Pancreas (tissue), 10 donors: ENCODE measurements around the gene LRRC45. TPM values are rescaled to one million over a fixed set of nuclear protein-coding genes. Genes with fewer than 3 reads are reported as not detected.

ENCODE experiments used
- ATAC-seq, 4 donors: fragments of 200-7000 bp; cut with Tn5 transposase; one replicate each; pipeline versions ENCODE4 v1.8.0 to v1.9.1; 2020; ENCODE audit warnings: mild to moderate bottlenecking in 4 of 4, moderate library complexity in 4 of 4
- DNase-seq, 6 donors: peaks; one replicate each; pipeline ENCODE4 v3.0.0-alpha.2; 2020
- FAIRE-seq: peaks from 2 replicates; lab custom pipeline; 2012; peaks lifted over from hg19 to GRCh38; lab: Jason Lieb, UNC
- H3K27ac ChIP-seq, 4 donors: fragments of 200-600 bp; sonication (generic); 1 replicate in 3 of 4; 2 replicates in 1 of 4; pipeline versions ENCODE4 v1.5.0 to v1.8.0; 2020
- H3K27me3 ChIP-seq, 4 donors: fragments of 200-600 bp; one replicate each; pipeline ENCODE4 v1.8.0; 2021
- H3K36me3 ChIP-seq, 3 donors: fragments of 200-600 bp; sonication (generic) in 1 of 3; one replicate each; pipeline versions ENCODE4 v1.5.0 to v1.8.0; 2020 to 2021
- H3K4me1 ChIP-seq, 3 donors: fragments of 200-600 bp; one replicate each; pipeline ENCODE4 v1.8.0; 2021
- H3K4me3 ChIP-seq, 4 donors: fragments of 200-600 bp; sonication (generic) in 2 of 4; one replicate each; pipeline versions ENCODE4 v1.5.0 to v1.8.0; 2020 to 2021
- H3K9me3 ChIP-seq, 4 donors: fragments of 200-600 bp; one replicate each; pipeline ENCODE4 v1.8.0; 2021
- WGBS, 2 donors: extraction: QIAGEN DNeasy Blood & Tissue Kit; methylation state at CpG; one replicate each; pipeline ENCODE4 v1.1.7; 2013; 5-methylcytosine and 5-hydroxymethylcytosine counted together
- intact Hi-C, 3 donors: fragments of 100-400 bp; cut with DNase I; formaldehyde crosslinking; loops; one replicate each; pipeline versions ENCODE4 v1.11.1 to v1.14.2; 2022
- polyA plus RNA-seq, 2 donors: library from polyadenylated mRNA; stranded (reverse); fragments of 200-250 nt; gene quantifications; one replicate each; pipeline ENCODE4 v1.2.3, GENCODE V29; 2013
- total RNA-seq, 6 donors: library from RNA; stranded (reverse); fragmentation: NEBNext Ultra II Directional in 4 of 6; extraction: Animal tissue kit (Norgen Biotek cat#: 25700) in 4 of 6; gene quantifications; one replicate each; pipeline versions ENCODE4 v1.2.1 to v1.2.4, GENCODE V29; 2021 to 2023
- TF ChIP-seq, protein P1 (sequence below), 4 donors: fragments of 200-600 bp; sonication (generic) in 3 of 4; IDR thresholded peaks; one replicate each; pipeline versions ENCODE4 v1.5.0 to v1.8.0; 2021; ENCODE audit warnings: antibody characterized with exemption in 4 of 4
- donor health status: healthy with polysubstance abuse.
- donor health status: DM: no; HTN: no; CAD: no; lungs with moderate emphysema.
- donor health status: DM: no; HTN: no; CAD: no.
- donor health status: control.
- donor health status: control.
- donor health status: Bipolar disorder and iron deficiency.
- donor health status: DM: yes; HTN: yes; CAD: no.
- donor health status: DM: no; HTN: no; CAD: no.
- donor health status: DM: no; HTN: no; CAD: no.
- donor health status: DM: yes; HTN: yes; CAD: no.

Gene LRRC45
- total and polyA plus RNA-seq, 8 donors, result 5.3 to 21.6 (median 7.0) TPM

DNA sequence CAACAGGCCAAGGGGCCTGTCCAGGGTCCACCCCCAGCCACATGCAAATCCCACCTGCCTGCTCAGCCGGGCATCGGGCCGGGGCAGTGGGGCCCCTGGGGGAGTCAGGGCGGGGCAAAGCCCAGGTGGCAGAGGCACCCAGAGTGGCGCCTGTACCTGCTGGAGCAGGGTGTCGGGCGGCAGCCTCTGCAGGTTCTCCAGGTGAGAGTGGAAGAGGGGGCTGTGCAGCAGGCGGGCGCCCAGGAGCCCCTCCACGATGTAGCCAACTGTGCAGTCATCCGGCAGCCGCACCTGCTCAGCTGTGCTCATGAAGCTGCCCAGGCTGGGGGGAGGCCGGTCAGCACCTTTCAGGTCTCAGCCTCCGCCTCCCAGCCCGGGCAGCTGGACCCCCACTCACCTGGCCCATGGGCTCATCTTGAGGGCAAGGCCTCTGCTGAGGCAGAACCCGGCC lies 26.4 kb downstream of the LRRC45 start:
- 92 to 97% methylated on average over 16 of the region's 16 CpGs for WGBS, 2 donors
- Histone ChIP-seq H3K9me3 (no peaks in the 10 kb centered on the region), H3K27me3 (no peaks in the 10 kb centered on the region), H3K36me3 (no peaks in the 10 kb centered on the region), H3K27ac (no peak overlapping the region), H3K4me3 (no peak overlapping the region), H3K4me1 (peaks cover 0 to 11% (median 0%) of the 10 kb centered on the region in 3 donors)
- FAIRE-seq (no peak), ATAC-seq (no peak), DNase-seq (peak in 3 of 6 donors; percentile 16 to 72 (median 39))
- intact Hi-C loops, result no loop called here
- TF ChIP-seq, protein P1, sequence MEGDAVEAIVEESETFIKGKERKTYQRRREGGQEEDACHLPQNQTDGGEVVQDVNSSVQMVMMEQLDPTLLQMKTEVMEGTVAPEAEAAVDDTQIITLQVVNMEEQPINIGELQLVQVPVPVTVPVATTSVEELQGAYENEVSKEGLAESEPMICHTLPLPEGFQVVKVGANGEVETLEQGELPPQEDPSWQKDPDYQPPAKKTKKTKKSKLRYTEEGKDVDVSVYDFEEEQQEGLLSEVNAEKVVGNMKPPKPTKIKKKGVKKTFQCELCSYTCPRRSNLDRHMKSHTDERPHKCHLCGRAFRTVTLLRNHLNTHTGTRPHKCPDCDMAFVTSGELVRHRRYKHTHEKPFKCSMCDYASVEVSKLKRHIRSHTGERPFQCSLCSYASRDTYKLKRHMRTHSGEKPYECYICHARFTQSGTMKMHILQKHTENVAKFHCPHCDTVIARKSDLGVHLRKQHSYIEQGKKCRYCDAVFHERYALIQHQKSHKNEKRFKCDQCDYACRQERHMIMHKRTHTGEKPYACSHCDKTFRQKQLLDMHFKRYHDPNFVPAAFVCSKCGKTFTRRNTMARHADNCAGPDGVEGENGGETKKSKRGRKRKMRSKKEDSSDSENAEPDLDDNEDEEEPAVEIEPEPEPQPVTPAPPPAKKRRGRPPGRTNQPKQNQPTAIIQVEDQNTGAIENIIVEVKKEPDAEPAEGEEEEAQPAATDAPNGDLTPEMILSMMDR (IDR thresholded peaks at IDR 0.05), result no peak

GRCh38 chr17:82050152-82050760 lies 27.2 kb downstream of the LRRC45 start:
- no peaks in the 10 kb centered on the region for H3K9me3 ChIP-seq
- H3K4me3 ChIP-seq, result peak overlapping the region in 3 of 4 donors; percentile 68 to 92 (median 81)
- ATAC-seq (no peak), DNase-seq (peak in 3 of 6 donors; percentile 3 to 21 (median 20)), FAIRE-seq (no peak)
- no peaks in the 10 kb centered on the region for H3K27me3 ChIP-seq
- peaks cover 0 to 4% (median 0%) of the 10 kb centered on the region in 3 donors for H3K36me3 ChIP-seq
- intact Hi-C loops, result no loop called here
- TF ChIP-seq, protein P1 (IDR thresholded peaks at IDR 0.05), result no peak
- H3K27ac ChIP-seq, result no peak overlapping the region
- 81 to 84% methylated on average over 28 of the region's 28 CpGs for WGBS, 2 donors
- H3K4me1 ChIP-seq, result peaks cover 0 to 11% (median 0%) of the 10 kb centered on the region in 3 donors

DNA sequence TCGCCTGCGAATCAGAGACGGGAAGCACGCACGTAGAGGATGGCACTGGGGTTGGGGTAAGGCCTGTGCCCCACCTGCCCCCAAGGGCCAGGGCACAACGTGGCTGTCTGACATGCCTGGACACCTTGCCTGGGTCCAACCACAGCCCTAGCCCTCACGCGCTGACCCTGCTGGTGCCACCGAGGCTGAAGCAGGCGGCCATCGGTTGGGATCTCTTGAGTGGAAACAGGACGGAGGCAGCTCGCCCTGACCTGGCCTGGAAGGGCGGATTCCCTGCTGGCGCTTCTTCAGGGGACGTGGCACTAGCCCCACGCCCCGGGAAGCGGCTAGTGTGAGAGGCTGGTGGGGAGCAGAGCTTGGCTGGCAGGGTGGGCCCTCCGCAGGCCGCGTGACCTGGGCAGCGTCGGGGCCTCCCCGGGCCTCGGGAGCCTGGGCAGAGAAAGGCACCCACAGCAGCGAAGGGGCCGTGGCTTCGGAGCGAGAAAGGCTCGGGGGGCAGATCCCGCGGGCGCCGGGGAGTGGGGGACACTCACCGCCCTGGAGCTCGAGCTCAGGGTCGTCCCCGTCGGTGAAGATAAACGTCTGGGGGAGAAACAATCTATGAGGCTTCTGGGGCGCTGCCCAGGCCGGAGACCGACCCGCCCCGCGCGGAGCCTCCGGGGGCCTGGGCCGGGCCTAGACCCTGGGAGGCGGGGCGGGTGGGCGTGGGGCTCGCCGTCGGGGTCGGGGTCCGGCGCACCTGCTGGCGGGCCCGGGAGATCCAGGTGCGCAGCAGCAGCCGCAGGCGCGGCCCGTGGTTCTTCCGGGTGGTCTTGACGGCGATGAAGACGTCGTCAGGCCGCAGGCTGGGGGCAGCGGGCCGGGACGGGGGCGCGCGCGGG lies 27.9 kb downstream of the LRRC45 start:
- H3K36me3 ChIP-seq, result peaks cover 0 to 7% (median 0%) of the 10 kb centered on the region in 3 donors
- intact Hi-C loops, result no loop called here
- 11 to 28% methylated on average over 34 to 79 of the region's 79 CpGs for WGBS, 2 donors
- DNase-seq (peak in 4 of 6 donors; percentile 11 to 85 (median 36)), FAIRE-seq (no peak), ATAC-seq (peak in 3 of 4 donors; percentile 20 to 28 (median 22))
- H3K4me3 ChIP-seq, result peak overlapping the region; percentile 68 to 92 (median 84)
- no peaks in the 10 kb centered on the region for H3K27me3 ChIP-seq
- no peaks in the 10 kb centered on the region for H3K9me3 ChIP-seq
- H3K27ac ChIP-seq, result no peak overlapping the region
- H3K4me1 ChIP-seq, result peaks cover 0 to 11% (median 0%) of the 10 kb centered on the region in 3 donors
- TF ChIP-seq, protein P1 (IDR thresholded peaks at IDR 0.05), result no peak

GRCh38 chr17:82051776-82052637 lies 28.9 kb downstream of the LRRC45 start, which contains the start of the genes GPS1 and RFNG:
Gene GPS1, plus strand, starts transcription at chr17:82051898. Its CDS starts 34 bp downstream, at chr17:82051932.
Gene RFNG, minus strand, starts transcription at chr17:82051811. Its CDS starts 45 bp downstream, at chr17:82051766.
- DNase-seq, result peak; percentile 67 to 93 (median 79)
- peaks cover 0 to 17% (median 4%) of the 10 kb centered on the region in 3 donors for H3K36me3 ChIP-seq
- H3K9me3 ChIP-seq, result no peaks in the 10 kb centered on the region
- WGBS, 2 donors, result 0 to 1% methylated on average over 55 to 94 of the region's 94 CpGs
- intact Hi-C loops, result no loop called here
- no peaks in the 10 kb centered on the region for H3K27me3 ChIP-seq
- peaks cover 0 to 11% (median 0%) of the 10 kb centered on the region in 3 donors for H3K4me1 ChIP-seq
- TF ChIP-seq, protein P1 (IDR thresholded peaks at IDR 0.05), result no peak
- no peak for FAIRE-seq
- H3K27ac ChIP-seq, result no peak within 1 kb of the TSS
- ATAC-seq, result peak; percentile 83 to 94 (median 88)
- peak within 1 kb of the TSS; percentile 68 to 92 (median 84) for H3K4me3 ChIP-seq
